ENCODE measurements around the gene IL17RC. TPM values are rescaled to one million over a fixed set of nuclear protein-coding genes. Genes with fewer than 3 reads are reported as not detected.

IL17RC gene
- total and polyA plus RNA-seq, 5 donors from 2014 or later = 1.1 to 9.5 (median 5.6) TPM

DNA sequence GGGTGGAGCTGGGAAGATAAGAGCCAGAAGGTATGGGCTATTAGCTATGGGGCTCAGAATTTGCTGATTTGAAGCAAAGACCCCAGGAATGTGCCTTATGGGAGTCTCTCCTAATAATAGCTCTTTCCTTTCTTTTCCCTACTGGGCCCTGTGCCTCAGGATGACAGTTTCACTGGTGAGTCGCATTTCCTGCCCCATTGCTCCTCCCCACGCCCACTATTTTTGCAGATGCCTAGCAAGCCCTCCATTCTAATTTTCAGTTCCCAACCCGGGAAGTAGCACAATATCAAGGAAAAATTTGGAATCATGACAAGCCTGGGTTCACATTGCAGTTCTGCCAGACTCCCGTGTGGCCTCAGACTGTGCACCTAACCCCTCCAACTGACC is 13.7 kb upstream of the IL17RC start:
- H3K27ac ChIP-seq (ENCODE audit: insufficient read depth, low read length, poor library complexity, severe bottlenecking) = no peak overlapping the region
- DNase-seq = no peak
- H3K4me3 Mint-ChIP-seq = peak overlapping the region in 2 of 4 donors; percentile 49 to 56
- H3K36me3 ChIP-seq (ENCODE audit: control insufficient read depth, insufficient read depth, low read length) = no peaks in the 10 kb centered on the region
- H3K4me3 ChIP-seq (ENCODE audit: low read depth, low read length) = no peak overlapping the region
- H3K4me1 Mint-ChIP-seq = peaks cover 8 to 36% (median 23%) of the 10 kb centered on the region in 4 donors
- peaks cover 17% of the 10 kb centered on the region for H3K4me1 ChIP-seq (ENCODE audit: control insufficient read depth, insufficient read depth, low read length, poor library complexity, severe bottlenecking)
- no peaks in the 10 kb centered on the region for H3K27me3 ChIP-seq (ENCODE audit: control insufficient read depth, insufficient read depth, low read length)
- H3K9me3 ChIP-seq (ENCODE audit: control insufficient read depth in 2 of 2, low read length in 2 of 2) = no peaks in the 10 kb centered on the region
- no peaks in the 10 kb centered on the region for H3K9me3 Mint-ChIP-seq
- H3K27ac Mint-ChIP-seq = peak overlapping the region in 2 of 3 donors; percentile 49 to 71
- ATAC-seq (ENCODE audit: low read depth in 2 of 2) = no peak
- H3K27me3 Mint-ChIP-seq = no peaks in the 10 kb centered on the region
- no peaks in the 10 kb centered on the region for H3K36me3 Mint-ChIP-seq

DNA sequence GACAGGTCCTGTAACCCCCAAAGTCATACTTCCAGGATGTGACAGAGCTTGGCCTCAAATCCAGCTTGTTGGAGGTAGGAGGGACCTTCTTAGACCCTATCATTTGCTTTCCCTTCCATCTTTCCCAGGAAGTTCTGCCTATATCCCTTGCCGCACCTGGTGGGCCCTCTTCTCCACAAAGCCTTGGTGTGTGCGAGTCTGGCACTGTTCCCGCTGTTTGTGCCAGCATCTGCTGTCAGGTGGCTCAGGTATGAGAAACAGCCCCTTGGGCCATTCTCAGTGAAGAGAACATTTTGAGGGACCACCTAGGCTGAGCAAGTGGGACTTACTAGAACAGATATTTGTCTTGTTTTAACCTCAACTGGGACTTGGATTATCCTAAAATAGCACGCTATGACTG is 13.0 kb upstream of the IL17RC start:
- Mint-ChIP-seq H3K27me3 (no peaks in the 10 kb centered on the region), H3K4me1 (peaks cover 8 to 31% (median 20%) of the 10 kb centered on the region in 4 donors), H3K4me3 (peak overlapping the region in 2 of 4 donors; percentile 16 to 49), H3K27ac (no peak overlapping the region), H3K9me3 (no peaks in the 10 kb centered on the region), H3K36me3 (no peaks in the 10 kb centered on the region)
- no peaks in the 10 kb centered on the region for H3K36me3 ChIP-seq (ENCODE audit: control insufficient read depth, insufficient read depth, low read length)
- H3K27ac ChIP-seq (ENCODE audit: insufficient read depth, low read length, poor library complexity, severe bottlenecking) = no peak overlapping the region
- H3K9me3 ChIP-seq (ENCODE audit: control insufficient read depth in 2 of 2, low read length in 2 of 2) = no peaks in the 10 kb centered on the region
- no peak for ATAC-seq (ENCODE audit: low read depth in 2 of 2)
- H3K4me1 ChIP-seq (ENCODE audit: control insufficient read depth, insufficient read depth, low read length, poor library complexity, severe bottlenecking) = peaks cover 17% of the 10 kb centered on the region
- no peak for DNase-seq
- no peaks in the 10 kb centered on the region for H3K27me3 ChIP-seq (ENCODE audit: control insufficient read depth, insufficient read depth, low read length)
- H3K4me3 ChIP-seq (ENCODE audit: low read depth, low read length) = no peak overlapping the region

DNA sequence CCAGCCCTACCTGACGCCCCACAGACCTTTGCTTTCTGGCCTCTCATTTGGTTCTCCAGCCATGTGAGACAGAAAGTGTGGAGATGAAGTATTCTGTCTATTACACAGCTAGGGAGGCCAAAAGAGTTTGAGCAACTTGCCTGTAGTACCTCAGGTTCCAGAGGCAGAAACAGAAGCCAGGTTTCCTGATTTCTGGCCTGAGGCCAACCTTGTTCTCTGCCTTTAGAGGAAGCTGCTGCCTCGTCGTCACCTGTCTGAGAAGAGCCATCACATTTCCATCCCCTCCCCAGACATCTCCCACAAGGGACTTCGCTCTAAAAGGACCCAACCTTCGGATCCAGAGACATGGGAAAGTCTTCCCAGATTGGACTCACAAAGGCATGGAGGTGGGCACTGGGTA is 10.4 kb upstream of the IL17RC start:
- Histone ChIP-seq H3K27ac (ENCODE audit: insufficient read depth, low read length, poor library complexity, severe bottlenecking) (no peak overlapping the region), H3K4me3 (ENCODE audit: low read depth, low read length) (no peak overlapping the region), H3K9me3 (ENCODE audit: control insufficient read depth in 2 of 2, low read length in 2 of 2) (no peaks in the 10 kb centered on the region), H3K27me3 (ENCODE audit: control insufficient read depth, insufficient read depth, low read length) (no peaks in the 10 kb centered on the region), H3K36me3 (ENCODE audit: control insufficient read depth, insufficient read depth, low read length) (no peaks in the 10 kb centered on the region), H3K4me1 (ENCODE audit: control insufficient read depth, insufficient read depth, low read length, poor library complexity, severe bottlenecking) (peaks cover 21% of the 10 kb centered on the region)
- Mint-ChIP-seq H3K9me3 (no peaks in the 10 kb centered on the region), H3K36me3 (no peaks in the 10 kb centered on the region), H3K4me1 (peaks cover 8 to 35% (median 16%) of the 10 kb centered on the region in 4 donors), H3K27ac (no peak overlapping the region), H3K4me3 (no peak overlapping the region), H3K27me3 (no peaks in the 10 kb centered on the region)
- ATAC-seq (ENCODE audit: low read depth in 2 of 2) (no peak), DNase-seq (no peak)

- Histone ChIP-seq H3K27me3 (ENCODE audit: control insufficient read depth, insufficient read depth, low read length) (no peaks in the 10 kb centered on the region), H3K4me1 (ENCODE audit: control insufficient read depth, insufficient read depth, low read length, poor library complexity, severe bottlenecking) (peaks cover 18% of the 10 kb centered on the region), H3K4me3 (ENCODE audit: low read depth, low read length) (no peak overlapping the region), H3K9me3 (ENCODE audit: control insufficient read depth in 2 of 2, low read length in 2 of 2) (no peaks in the 10 kb centered on the region), H3K27ac (ENCODE audit: insufficient read depth, low read length, poor library complexity, severe bottlenecking) (no peak overlapping the region), H3K36me3 (ENCODE audit: control insufficient read depth, insufficient read depth, low read length) (no peaks in the 10 kb centered on the region)
- Mint-ChIP-seq H3K27ac (no peak overlapping the region), H3K4me1 (peaks cover 4 to 27% (median 13%) of the 10 kb centered on the region in 4 donors), H3K4me3 (no peak overlapping the region), H3K27me3 (peaks cover 5% of the 10 kb centered on the region), H3K36me3 (no peaks in the 10 kb centered on the region), H3K9me3 (peaks cover 0 to 2% (median 0%) of the 10 kb centered on the region in 7 donors)
- DNase-seq = no peak
- ATAC-seq (ENCODE audit: low read depth in 2 of 2) = no peak
Observed at GRCh38 chr3:9908286-9908685, 8.6 kb upstream of the IL17RC start.

- H3K27ac Mint-ChIP-seq = peak overlapping the region; percentile 28 to 52 (median 33)
- peaks cover 4 to 24% (median 11%) of the 10 kb centered on the region in 4 donors for H3K4me1 Mint-ChIP-seq
- H3K4me1 ChIP-seq (ENCODE audit: control insufficient read depth, insufficient read depth, low read length, poor library complexity, severe bottlenecking) = peaks cover 18% of the 10 kb centered on the region
- peaks cover 5% of the 10 kb centered on the region for H3K27me3 Mint-ChIP-seq
- H3K36me3 ChIP-seq (ENCODE audit: control insufficient read depth, insufficient read depth, low read length) = no peaks in the 10 kb centered on the region
- no peak overlapping the region for H3K4me3 ChIP-seq (ENCODE audit: low read depth, low read length)
- no peak for DNase-seq
- no peak for ATAC-seq (ENCODE audit: low read depth in 2 of 2)
- H3K9me3 ChIP-seq (ENCODE audit: control insufficient read depth in 2 of 2, low read length in 2 of 2) = no peaks in the 10 kb centered on the region
- no peak overlapping the region for H3K27ac ChIP-seq (ENCODE audit: insufficient read depth, low read length, poor library complexity, severe bottlenecking)
- H3K9me3 Mint-ChIP-seq = peaks cover 0 to 2% (median 0%) of the 10 kb centered on the region in 7 donors
- peak overlapping the region in 1 of 4 donors; percentile 57 for H3K4me3 Mint-ChIP-seq
- no peaks in the 10 kb centered on the region for H3K36me3 Mint-ChIP-seq
- H3K27me3 ChIP-seq (ENCODE audit: control insufficient read depth, insufficient read depth, low read length) = no peaks in the 10 kb centered on the region
Observed at GRCh38 chr3:9909221-9910013, 7.5 kb upstream of the IL17RC start.

DNA sequence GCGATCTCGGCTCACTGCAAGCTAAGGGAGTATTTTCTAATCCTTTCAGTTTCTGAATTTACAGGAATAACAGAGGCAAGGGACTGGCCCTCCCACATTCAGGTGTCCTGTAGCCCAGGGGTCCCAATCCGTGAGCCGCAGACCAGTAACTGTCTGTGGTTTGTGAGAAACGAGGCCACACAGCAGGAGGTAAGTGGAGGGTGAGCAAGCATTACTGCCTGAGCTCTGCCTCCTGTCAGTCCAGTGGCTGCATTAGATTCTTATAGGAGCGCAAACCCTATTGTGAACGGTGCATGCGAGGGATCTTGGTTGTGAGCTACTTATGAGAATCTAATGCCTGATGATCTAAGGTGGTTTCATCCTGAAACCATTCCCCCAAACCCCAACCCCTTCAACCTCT is 5.0 kb upstream of the IL17RC start:
- no peak for DNase-seq
- Mint-ChIP-seq H3K4me3 (peak overlapping the region in 1 of 4 donors; percentile 10), H3K4me1 (peaks cover 4 to 37% (median 11%) of the 10 kb centered on the region in 4 donors), H3K27ac (peak overlapping the region in 1 of 3 donors; percentile 98), H3K27me3 (peaks cover 5% of the 10 kb centered on the region), H3K36me3 (no peaks in the 10 kb centered on the region), H3K9me3 (peaks cover 0 to 2% (median 0%) of the 10 kb centered on the region in 7 donors)
- Histone ChIP-seq H3K27ac (ENCODE audit: insufficient read depth, low read length, poor library complexity, severe bottlenecking) (no peak overlapping the region), H3K4me3 (ENCODE audit: low read depth, low read length) (no peak overlapping the region), H3K36me3 (ENCODE audit: control insufficient read depth, insufficient read depth, low read length) (no peaks in the 10 kb centered on the region), H3K27me3 (ENCODE audit: control insufficient read depth, insufficient read depth, low read length) (no peaks in the 10 kb centered on the region), H3K9me3 (ENCODE audit: control insufficient read depth in 2 of 2, low read length in 2 of 2) (no peaks in the 10 kb centered on the region), H3K4me1 (ENCODE audit: control insufficient read depth, insufficient read depth, low read length, poor library complexity, severe bottlenecking) (peaks cover 37% of the 10 kb centered on the region)
- ATAC-seq (ENCODE audit: low read depth in 2 of 2) = no peak

DNA sequence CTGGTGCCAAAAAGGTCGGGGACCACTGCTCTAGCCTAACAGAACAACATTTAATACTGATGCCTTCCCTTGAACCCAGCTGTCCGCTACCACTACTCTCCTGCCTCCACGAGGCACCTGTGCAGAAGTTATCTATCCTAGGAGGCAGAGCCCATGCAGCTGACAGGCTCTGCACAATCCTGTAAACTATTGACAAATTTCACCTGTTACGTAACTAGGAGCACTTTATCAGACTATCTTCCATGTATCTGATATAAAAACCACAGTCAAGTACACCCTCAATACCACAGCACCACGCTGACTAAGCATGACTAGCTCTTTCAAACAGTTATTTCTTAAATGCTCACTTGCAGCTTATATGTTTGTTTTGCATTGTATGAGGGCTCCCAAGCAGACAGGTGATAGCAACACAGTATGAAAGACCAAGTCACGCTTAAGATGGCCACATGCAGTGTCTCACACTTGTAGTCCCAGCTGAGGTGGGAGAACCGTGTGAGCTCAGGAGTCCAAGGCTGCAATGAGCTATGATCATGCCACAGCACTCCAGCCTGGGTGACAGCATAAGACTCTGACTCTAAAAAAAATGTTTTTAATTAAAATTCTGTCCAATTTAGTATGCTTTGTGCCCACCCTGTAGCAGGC is 4.5 kb upstream of the IL17RC start:
- Histone ChIP-seq H3K36me3 (ENCODE audit: control insufficient read depth, insufficient read depth, low read length) (no peaks in the 10 kb centered on the region), H3K4me3 (ENCODE audit: low read depth, low read length) (no peak overlapping the region), H3K27ac (ENCODE audit: insufficient read depth, low read length, poor library complexity, severe bottlenecking) (no peak overlapping the region), H3K4me1 (ENCODE audit: control insufficient read depth, insufficient read depth, low read length, poor library complexity, severe bottlenecking) (peaks cover 37% of the 10 kb centered on the region), H3K9me3 (ENCODE audit: control insufficient read depth in 2 of 2, low read length in 2 of 2) (no peaks in the 10 kb centered on the region), H3K27me3 (ENCODE audit: control insufficient read depth, insufficient read depth, low read length) (no peaks in the 10 kb centered on the region)
- Mint-ChIP-seq H3K4me3 (peak overlapping the region; percentile 10 to 89 (median 36)), H3K27me3 (peaks cover 5% of the 10 kb centered on the region), H3K36me3 (no peaks in the 10 kb centered on the region), H3K27ac (peak overlapping the region in 1 of 3 donors; percentile 98), H3K9me3 (peaks cover 0 to 2% (median 0%) of the 10 kb centered on the region in 7 donors), H3K4me1 (peaks cover 4 to 37% (median 11%) of the 10 kb centered on the region in 4 donors)
- ATAC-seq (ENCODE audit: low read depth in 2 of 2) (peak; percentile 55 to 71), DNase-seq (peak in 2 of 3 donors; percentile 32 to 47)
